B cell (primary cell): Measurements from ENCODE around the gene TRAF4. TPM values are rescaled to one million over a fixed set of nuclear protein-coding genes. Genes with fewer than 3 reads are reported as not detected.

ENCODE experiments used
- ATAC-seq: fragments of 200-7000 bp; cut with Tn5 transposase; one replicate; pipeline ENCODE4 v1.10.0; 2021; ENCODE audit warnings: low read depth, mild to moderate bottlenecking, moderate number of reproducible peaks, moderate library complexity
- CTCF ChIA-PET: fragments of 350-600 bp; sonication (Branson Sonifier 250); formaldehyde crosslinking; loops from one replicate; lab custom pipeline; 2021; ENCODE audit warnings: antibody characterized with exemption, inconsistent platforms; lab: Charles Lee
- POLR2A ChIA-PET: fragments of 350-600 bp; sonication (Branson Sonifier 250); formaldehyde crosslinking; loops from one replicate; lab custom pipeline; 2021; ENCODE audit warnings: antibody characterized with exemption; lab: Charles Lee
- DNase-seq: peaks from one replicate; pipeline ENCODE4 v3.0.0; 2013
- H2AFZ ChIP-seq: 2 replicates; pipeline ENCODE4 v1.6.1; 2012; ENCODE audit warnings: mild to moderate bottlenecking, low read depth, low read length; ENCODE audit not compliant: insufficient read depth, poor library complexity, severe bottlenecking
- H3K27ac ChIP-seq, 2 donors: 1 replicate in 1 of 2; 2 replicates in 1 of 2; pipeline ENCODE4 v1.5.1; 2012 to 2013; ENCODE audit warnings: low read length in 2 of 2, mild to moderate bottlenecking in 2 of 2, moderate library complexity in 1 of 2
- H3K27me3 ChIP-seq, 4 experiments: fragments of 200-600 bp in 1 of 4; sonication (generic) in 1 of 4; replicated peaks in 1 of 4; 1 replicate in 2 of 4; 2 replicates in 2 of 4; pipeline versions ENCODE4 v1.6.1 to v1.7.0; 2013 to 2016; ENCODE audit warnings: low read length in 3 of 4, mild to moderate bottlenecking in 2 of 4, mixed read lengths in 1 of 4, moderate library complexity in 1 of 4; ENCODE audit not compliant: insufficient read depth in 4 of 4, control insufficient read depth in 3 of 4; ENCODE audit errors: control extremely low read depth in 1 of 4
- H3K36me3 ChIP-seq, 2 experiments: replicated peaks in 1 of 2; 1 replicate in 1 of 2; 2 replicates in 1 of 2; pipeline versions ENCODE4 v1.6.1 to v1.7.1; 2013; ENCODE audit warnings: low read length in 1 of 2; ENCODE audit not compliant: insufficient read depth in 2 of 2, control insufficient read depth in 1 of 2; ENCODE audit errors: control extremely low read depth in 1 of 2, extremely low read depth in 1 of 2
- H3K4me1 ChIP-seq, 2 donors: fragments of 200-600 bp in 1 of 2; sonication (generic) in 1 of 2; 1 replicate in 1 of 2; 2 replicates in 1 of 2; pipeline versions ENCODE4 v1.5.1 to v1.6.1; 2013 to 2017; ENCODE audit warnings: low read length in 2 of 2; ENCODE audit not compliant: control insufficient read depth in 2 of 2, insufficient read depth in 2 of 2
- H3K4me2 ChIP-seq: replicated peaks from 2 replicates; pipeline ENCODE3; 2012; ENCODE audit warnings: mild to moderate bottlenecking, low read depth, low read length; ENCODE audit not compliant: poor library complexity, severe bottlenecking
- H3K4me3 ChIP-seq, 5 experiments: fragments of 200-600 bp in 1 of 5; sonication (generic) in 1 of 5; 1 replicate in 3 of 5; 2 replicates in 2 of 5; pipeline versions ENCODE4 v1.5.1 to v1.7.0; 2011 to 2016; ENCODE audit warnings: low read length in 4 of 5, mild to moderate bottlenecking in 4 of 5, low read depth in 2 of 5, control low read depth in 1 of 5, moderate library complexity in 1 of 5; ENCODE audit not compliant: insufficient read depth in 1 of 5; ENCODE audit errors: control extremely low read depth in 1 of 5, extremely low read depth in 1 of 5
- H3K79me2 ChIP-seq: fragments of 200-600 bp; sonication (generic); one replicate; pipeline ENCODE4 v1.6.0; 2016; ENCODE audit warnings: low read length; ENCODE audit not compliant: control insufficient read depth, insufficient read depth
- H3K9ac ChIP-seq: fragments of 200-600 bp; sonication (generic); 2 replicates; pipeline ENCODE4 v1.6.1; 2017; ENCODE audit warnings: mild to moderate bottlenecking, low read length, moderate library complexity
- H3K9me3 ChIP-seq, 3 donors: one replicate each; pipeline versions ENCODE4 v1.6.1 to v1.7.1; 2013; ENCODE audit warnings: low read length in 2 of 3; ENCODE audit not compliant: control insufficient read depth in 2 of 3, insufficient read depth in 1 of 3; ENCODE audit errors: control extremely low read depth in 1 of 3
- H4K20me1 ChIP-seq: 2 replicates; pipeline ENCODE4 v1.6.0; 2012; ENCODE audit warnings: mild to moderate bottlenecking, low read length; ENCODE audit not compliant: insufficient read depth, control insufficient read depth, poor library complexity, severe bottlenecking
- H3K27ac Mint-ChIP-seq: one replicate; pipeline ENCODE4 v1.8.0; 2021; ENCODE audit warnings: mixed read lengths
- H3K27me3 Mint-ChIP-seq: one replicate; pipeline ENCODE4 v1.8.0; 2021; ENCODE audit warnings: mixed read lengths
- H3K4me1 Mint-ChIP-seq: one replicate; pipeline ENCODE4 v1.8.0; 2021; ENCODE audit warnings: mixed read lengths
- H3K4me3 Mint-ChIP-seq: one replicate; pipeline ENCODE4 v1.8.0; 2021; ENCODE audit warnings: mixed read lengths
- H3K9me3 Mint-ChIP-seq: one replicate; pipeline ENCODE4 v1.8.0; 2022; ENCODE audit warnings: mixed read lengths; ENCODE audit not compliant: insufficient read depth
- CTCF ChIP-seq: fragments of 200-600 bp; IDR thresholded peaks from one replicate; pipeline ENCODE4 v1.8.0; 2022; ENCODE audit warnings: antibody characterized with exemption, mild to moderate bottlenecking
- EZH2 ChIP-seq: IDR thresholded peaks from 2 replicates; pipeline ENCODE4 v1.6.1; 2012; ENCODE audit warnings: borderline replicate concordance, low read depth, mild to moderate bottlenecking, moderate library complexity, low read length; ENCODE audit not compliant: insufficient read depth, poor library complexity, severe bottlenecking
- WGBS: methylation state at CpG from one replicate; pipeline ENCODE4 v1.1.5; 2013; ENCODE audit warnings: missing lambda C conversion rate; ENCODE audit not compliant: insufficient coverage; 5-methylcytosine and 5-hydroxymethylcytosine counted together
- intact Hi-C: fragments of 100-400 bp; cut with micrococcal nuclease; formaldehyde crosslinking; loops from one replicate; pipeline ENCODE4 v1.10.0; 2022
- polyA plus RNA-seq: library from polyadenylated mRNA; depleted of rRNA; stranded (reverse); fragments of >200 nt; gene quantifications from 2 replicates; pipeline ENCODE4 v1.2.3, GENCODE V29; 2012
- total RNA-seq, 2 donors: library from RNA; stranded (reverse); fragments of 120-200 nt in 1 of 2; gene quantifications; 1 replicate in 1 of 2; 2 replicates in 1 of 2; pipeline versions ENCODE4 v1.2.3 to v1.2.4, GENCODE V29; 2013 to 2022

Gene TRAF4
- total and polyA plus RNA-seq, 2 donors (not counting 1 experiment from before 2014, with no cell fraction given): 226 to 683 TPM

- peak within 1 kb of the TSS; percentile 69 to 79 for H3K27ac ChIP-seq
- H4K20me1 ChIP-seq: no peaks in the 10 kb centered on the region
- no peaks in the 10 kb centered on the region for H3K9me3 ChIP-seq
- peak within 1 kb of the TSS; percentile 96 for H2AFZ ChIP-seq
- H3K9me3 Mint-ChIP-seq: no peaks in the 10 kb centered on the region
- POLR2A ChIA-PET: interaction anchor here (0.6 to 2.8 kb wide), 12 partner anchors 9 to 240 kb away, joined by 3 to 38 read pairs (median 4); partner anchors contain the start of genes BLTP2, NEK8, PHF12 and RPL23A
- H3K27me3 Mint-ChIP-seq: no peaks in the 10 kb centered on the region
- no peaks in the 10 kb centered on the region for H3K36me3 ChIP-seq
- H3K79me2 ChIP-seq: no peaks in the 10 kb centered on the region
- H3K4me1 ChIP-seq: peaks cover 11 to 20% of the 10 kb centered on the region in 2 donors
- TF ChIP-seq EZH2 (no peak), CTCF (no peak)
- WGBS: 0% methylated on average over 20 of the region's 20 CpGs
- CTCF ChIA-PET: interaction anchor here (0.6 to 3.2 kb wide), 6 partner anchors 8 to 190 kb away, joined by 3 to 31 read pairs (median 6); partner anchors contain the start of genes RPL23A and TLCD1
- H3K27me3 ChIP-seq: peaks cover 0 to 2% (median 0%) of the 10 kb centered on the region in 4 experiments
- H3K27ac Mint-ChIP-seq: peak within 1 kb of the TSS; percentile 93
- H3K4me3 ChIP-seq: peak within 1 kb of the TSS; percentile 54 to 88 (median 73)
- peak within 1 kb of the TSS; percentile 93 for H3K4me2 ChIP-seq
- ATAC-seq (peak; percentile 26), DNase-seq (no peak)
- intact Hi-C loops: loop anchor here (1.0 to 10.0 kb wide), 5 partner anchors 8 to 433 kb away; partner anchors contain the start of genes ALDOC, BLTP2, PIGS and RPL23A
- H3K4me3 Mint-ChIP-seq: peak within 1 kb of the TSS; percentile 96
- H3K4me1 Mint-ChIP-seq: peaks cover 19% of the 10 kb centered on the region
- peak within 1 kb of the TSS; percentile 74 for H3K9ac ChIP-seq
Observed at GRCh38 chr17:28711723-28712031, 32.1 kb upstream of the TRAF4 start, which contains the start of gene PROCA1. TSS of gene PROCA1 (minus strand) at chr17:28711888. CDS start at chr17:28711660, 228 bp downstream.
